ENCODE measurements around the gene KCTD16. TPM values are rescaled to one million over a fixed set of nuclear protein-coding genes. Genes with fewer than 3 reads are reported as not detected.

KCTD16 gene
- total and polyA plus RNA-seq, 2 experiments from 2014 or later: 0.02 to 0.76 TPM

DNA sequence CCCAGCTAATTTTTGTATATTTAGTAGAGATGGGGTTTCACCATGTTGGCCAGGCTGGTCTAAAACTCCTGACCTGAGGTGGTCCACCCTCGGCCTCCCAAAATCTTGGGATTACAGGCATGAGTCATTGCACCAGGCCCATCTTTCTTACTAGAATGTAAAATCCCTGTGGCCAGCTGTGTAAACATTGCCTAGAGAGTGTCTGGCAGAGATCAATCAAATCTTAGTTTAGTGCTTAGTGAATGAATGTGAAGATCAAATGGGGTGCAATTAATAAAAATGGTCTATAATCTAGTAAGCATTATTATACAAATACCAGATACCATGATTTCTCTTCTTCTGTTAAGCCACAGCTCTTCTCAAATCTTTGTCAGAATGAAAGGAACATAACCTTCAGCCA lies 289.9 kb downstream of the KCTD16 start:
- H2AFZ ChIP-seq: no peak overlapping the region
- no peaks in the 10 kb centered on the region for H3F3A ChIP-seq (replicated peaks; ENCODE audit: low read depth)
- TF ChIP-seq ZNF114 (CRISPR knock-in tag; IDR thresholded peaks at IDR 0.05): no peak
- TF ChIP-seq ZNF462 (CRISPR knock-in tag; IDR thresholded peaks at IDR 0.05): no peak
- TF ChIP-seq REST (IDR thresholded peaks at IDR 0.05; ENCODE audit: unreplicated experiment): no peak
- TF ChIP-seq EZH2phosphoT487 (IDR thresholded peaks at IDR 0.05; ENCODE audit: unreplicated experiment): no peak
- TF ChIP-seq CTCF (conservative IDR thresholded peaks at IDR 0.05; ENCODE audit: low read depth in 2 of 2): no peak
- no peak for TF ChIP-seq EZH2 (IDR thresholded peaks at IDR 0.05; ENCODE audit: low read depth, unreplicated experiment)
- TF ChIP-seq POLR2AphosphoS5 (IDR thresholded peaks at IDR 0.05; ENCODE audit: low read depth): no peak
- no peak for TF ChIP-seq CREB1 (CRISPR knock-in tag; IDR thresholded peaks at IDR 0.05; ENCODE audit: low read depth)
- TF ChIP-seq NANOG (IDR thresholded peaks at IDR 0.05; ENCODE audit: borderline replicate concordance): no peak
- TF ChIP-seq JUNB (IDR thresholded peaks at IDR 0.05; ENCODE audit: unreplicated experiment): no peak
- TF ChIP-seq ZNF331 (CRISPR knock-in tag; IDR thresholded peaks at IDR 0.05; ENCODE audit: low read depth): no peak
- TF ChIP-seq STAT1 (IDR thresholded peaks at IDR 0.05; ENCODE audit: unreplicated experiment): no peak
- no peak overlapping the region for H3K27ac ChIP-seq (ENCODE audit: low read depth)
- H3K27ac Mint-ChIP-seq: no peak overlapping the region
- no peaks in the 10 kb centered on the region for H3K79me2 ChIP-seq (replicated peaks; ENCODE audit: insufficient read depth)
- peaks cover 1% of the 10 kb centered on the region for H3K27me3 Mint-ChIP-seq (ENCODE audit: insufficient read depth, low read depth, poor library complexity)
- H3K4me3 Mint-ChIP-seq: no peak overlapping the region
- H3K4me1 Mint-ChIP-seq: no peaks in the 10 kb centered on the region
- H3K36me3 ChIP-seq (ENCODE audit: insufficient read depth): no peaks in the 10 kb centered on the region
- ATAC-seq: no peak
- H3K4me1 ChIP-seq (ENCODE audit: insufficient read depth): no peaks in the 10 kb centered on the region
- DNase-seq (ENCODE audit: low spot score): no peak
- H3K4me3 ChIP-seq: no peak overlapping the region
- H3K9me2 ChIP-seq (ENCODE audit: insufficient read depth): no peaks in the 10 kb centered on the region
- no peak overlapping the region for H3K4me2 ChIP-seq
- H3K27me3 ChIP-seq (ENCODE audit: insufficient read depth): no peaks in the 10 kb centered on the region
- H4K20me1 ChIP-seq (replicated peaks; ENCODE audit: insufficient read depth): no peaks in the 10 kb centered on the region
- no peaks in the 10 kb centered on the region for H3K36me3 Mint-ChIP-seq (ENCODE audit: low read depth)
- no peaks in the 10 kb centered on the region for H3K9me3 Mint-ChIP-seq
